GM23338 (cell line): ENCODE data around the gene ALDH7A1.
"Not testable (repeated sequence)": the region's sequence is repeated elsewhere in the genome, so short reads cannot be mapped to it uniquely, and the experiment has no call there.

Experiments
- CREB1 ChIP-seq: fragments of 250-450 bp; sonication (Bioruptor Pico); IDR thresholded peaks from 2 replicates; pipeline ENCODE4 v1.5.0; 2020; ENCODE audit warnings: low read depth, mild to moderate bottlenecking, moderate library complexity
- CTCF ChIP-seq, 2 experiments: fragments of 200-600 bp in 1 of 2; sonication (generic) in 1 of 2; conservative IDR thresholded peaks; 2 replicates each; pipeline versions ENCODE4 v1.5.1 to v1.6.1; 2016 to 2017; ENCODE audit warnings: antibody characterized with exemption in 2 of 2, low read depth in 2 of 2, mild to moderate bottlenecking in 2 of 2, moderate library complexity in 1 of 2
- ETS1 ChIP-seq: IDR thresholded peaks from 2 replicates; pipeline ENCODE4 v1.6.1; 2016; ENCODE audit warnings: antibody characterized with exemption
- EZH2 ChIP-seq: fragments of 200-600 bp; sonication (generic); IDR thresholded peaks from one replicate; pipeline ENCODE4 v1.8.0; 2017; ENCODE audit warnings: antibody characterized with exemption, mild to moderate bottlenecking, low read depth; ENCODE audit not compliant: unreplicated experiment
- EZH2phosphoT487 ChIP-seq: fragments of 200-600 bp; sonication (generic); IDR thresholded peaks from one replicate; pipeline ENCODE4 v1.8.1; 2018; ENCODE audit warnings: antibody characterized with exemption; ENCODE audit not compliant: unreplicated experiment
- JUNB ChIP-seq: IDR thresholded peaks from one replicate; pipeline ENCODE4 v1.6.1; 2016; ENCODE audit warnings: antibody characterized with exemption; ENCODE audit not compliant: unreplicated experiment
- NANOG ChIP-seq: IDR thresholded peaks from 2 replicates; pipeline ENCODE4 v1.6.1; 2016; ENCODE audit warnings: antibody characterized with exemption, borderline replicate concordance
- POLR2AphosphoS5 ChIP-seq: IDR thresholded peaks from 2 replicates; pipeline ENCODE4 v1.6.1; 2016; ENCODE audit warnings: antibody characterized with exemption, low read depth
- REST ChIP-seq: IDR thresholded peaks from one replicate; pipeline ENCODE4 v1.6.1; 2018; ENCODE audit warnings: antibody characterized with exemption; ENCODE audit not compliant: unreplicated experiment
- STAT1 ChIP-seq: IDR thresholded peaks from one replicate; pipeline ENCODE4 v1.6.1; 2016; ENCODE audit warnings: antibody characterized with exemption; ENCODE audit not compliant: unreplicated experiment
- ZNF331 ChIP-seq: fragments of 250-450 bp; sonication (Bioruptor Pico); IDR thresholded peaks from 2 replicates; pipeline ENCODE4 v1.5.0; 2020; ENCODE audit warnings: low read depth, mild to moderate bottlenecking, moderate library complexity
- ZNF462 ChIP-seq: fragments of 250-450 bp; sonication (Bioruptor Pico); IDR thresholded peaks from 2 replicates; pipeline ENCODE4 v1.5.0; 2020; ENCODE audit warnings: mild to moderate bottlenecking, moderate library complexity

GRCh38 chr5:126555101-126555500 is 39.9 kb downstream of the ALDH7A1 start:
- TF ChIP-seq CTCF (conservative IDR thresholded peaks at IDR 0.05; ENCODE audit: low read depth in 2 of 2); EZH2phosphoT487; EZH2; POLR2AphosphoS5; REST; JUNB; CREB1 (CRISPR knock-in tag); ZNF331 (CRISPR knock-in tag); NANOG; STAT1; ETS1; ZNF462 (CRISPR knock-in tag): not testable (repeated sequence)
